Measurements from ENCODE around the gene CPB1.
"Not testable (repeated sequence)": the region's sequence is repeated elsewhere in the genome, so short reads cannot be mapped to it uniquely, and the experiment has no call there.

CPB1 gene

GRCh38 chr3:148827585-148827984 is at the start of gene CPB1:
Gene CPB1, plus strand, starts transcription at chr3:148827811. Its CDS starts 13 bp downstream, at chr3:148827824.
- no peak for DNase-seq (ENCODE audit: low read depth)

DNA sequence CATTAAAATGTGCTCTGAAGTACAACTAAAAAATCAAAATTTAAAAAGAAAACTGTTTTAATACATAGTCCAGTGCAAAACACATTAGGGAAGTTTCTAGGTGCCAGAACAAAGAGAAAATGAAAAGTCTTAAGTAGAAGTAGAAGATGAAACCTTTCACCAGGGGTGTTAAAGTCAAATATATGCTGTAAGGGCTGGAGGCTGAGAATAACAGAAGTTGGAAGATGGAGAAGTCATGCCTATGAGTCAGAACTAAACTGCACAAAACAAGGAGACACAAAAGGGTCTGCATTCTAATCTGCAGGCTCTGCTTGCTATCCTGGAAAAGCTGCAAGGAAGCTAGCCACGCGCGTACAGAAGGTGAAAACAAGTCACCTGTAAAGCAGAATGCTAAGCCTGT is 48.7 kb upstream of the CPB1 start:
- DNase-seq (ENCODE audit: low read depth): no peak

DNA sequence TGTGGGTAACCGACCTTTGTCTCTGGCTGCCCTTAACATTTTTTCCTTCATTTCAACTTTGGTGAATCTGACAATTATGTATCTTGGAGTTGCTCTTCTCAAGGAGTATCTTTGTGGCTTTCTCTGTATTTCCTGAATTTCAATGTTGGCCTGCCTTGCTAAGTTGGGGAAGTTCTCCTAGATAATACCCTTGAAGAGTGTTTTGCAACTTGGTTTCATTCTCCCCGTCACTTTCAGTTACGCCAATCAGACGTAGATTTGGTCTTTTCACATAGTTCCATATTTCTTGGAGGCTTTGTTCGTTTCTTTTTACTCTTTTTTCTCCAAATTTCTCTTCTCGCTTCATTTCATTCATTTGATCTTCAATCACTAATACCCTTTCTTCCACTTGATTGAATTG is 42.6 kb upstream of the CPB1 start:
- not testable (repeated sequence) for DNase-seq (ENCODE audit: low read depth)

DNA sequence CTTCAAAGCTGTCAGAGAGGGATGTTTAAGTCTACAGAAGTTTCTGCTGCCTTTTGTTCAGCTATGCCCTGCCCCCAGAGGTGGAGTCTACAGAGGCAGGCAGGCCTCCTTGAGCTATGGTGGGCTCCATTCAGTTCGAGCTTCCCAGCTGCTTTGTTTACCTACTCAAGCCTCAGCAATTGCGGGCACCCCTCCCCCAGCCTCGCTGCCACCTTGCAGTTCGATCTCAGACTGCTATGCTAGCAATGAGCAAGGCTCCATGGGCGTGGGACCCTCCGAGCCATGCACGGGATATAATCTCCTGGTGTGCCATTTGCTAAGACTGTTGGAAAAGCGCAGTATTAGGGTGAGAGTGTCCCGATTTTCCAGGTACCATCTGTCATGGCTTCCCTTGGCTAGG is 41.5 kb upstream of the CPB1 start:
- DNase-seq (ENCODE audit: low read depth): not testable (repeated sequence)

DNA sequence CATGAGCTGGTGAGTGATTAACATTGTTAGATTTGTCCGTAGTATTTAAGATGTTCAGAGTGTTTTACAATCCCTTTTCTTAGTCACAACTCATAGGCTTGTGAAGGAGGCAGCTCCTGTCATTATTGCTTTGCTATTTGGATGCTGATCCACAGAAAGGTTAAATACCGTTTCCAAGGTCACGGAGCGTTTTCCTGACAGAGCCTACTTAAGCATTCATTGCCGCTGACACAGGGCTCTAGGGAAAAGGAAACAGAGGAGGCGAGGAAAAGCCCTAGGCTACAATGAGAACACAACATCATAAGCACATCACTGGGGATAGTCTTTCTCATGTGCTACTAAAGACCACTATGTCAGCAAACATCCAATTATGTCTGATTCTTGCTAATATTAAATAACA is 38.5 kb upstream of the CPB1 start:
- DNase-seq (ENCODE audit: low read depth): no peak

DNA sequence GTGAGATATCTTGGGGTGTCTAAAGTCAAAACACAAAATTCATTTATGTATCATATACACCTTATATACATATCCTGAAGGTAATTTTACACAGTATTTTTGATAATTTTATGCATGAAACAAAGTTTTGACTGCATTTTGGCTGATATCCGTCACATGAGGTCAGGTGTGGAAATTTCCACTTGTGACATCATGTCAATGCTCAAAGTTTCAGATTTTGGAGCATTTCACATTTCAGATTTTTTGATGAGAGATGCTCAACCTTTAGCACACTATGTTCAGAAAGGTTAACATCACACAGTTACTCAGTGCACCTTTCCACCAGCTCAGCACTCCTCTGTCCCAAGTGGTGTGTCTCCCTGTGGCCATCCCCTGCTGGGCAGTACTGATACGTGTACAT is 37.7 kb upstream of the CPB1 start:
- no peak for DNase-seq (ENCODE audit: low read depth)

GRCh38 chr3:148790370-148790769 is 37.2 kb upstream of the CPB1 start:
- no peak for DNase-seq (ENCODE audit: low read depth)

- DNase-seq (ENCODE audit: low read depth): no peak
Observed at GRCh38 chr3:148790851-148791735, 36.5 kb upstream of the CPB1 start.

GRCh38 chr3:148791920-148792319 is 35.7 kb upstream of the CPB1 start:
- DNase-seq (ENCODE audit: low read depth): no peak

- no peak for DNase-seq (ENCODE audit: low read depth)
Observed at GRCh38 chr3:148792516-148792915, 35.1 kb upstream of the CPB1 start.

- no peak for DNase-seq (ENCODE audit: low read depth)
Observed at GRCh38 chr3:148796799-148797198, 30.8 kb upstream of the CPB1 start.

- DNase-seq (ENCODE audit: low read depth): no peak
Observed at GRCh38 chr3:148797795-148798194, 29.8 kb upstream of the CPB1 start.

GRCh38 chr3:148800414-148800813 is 27.2 kb upstream of the CPB1 start:
- no peak for DNase-seq (ENCODE audit: low read depth)

- no peak for DNase-seq (ENCODE audit: low read depth)
Observed at GRCh38 chr3:148809835-148810234, 17.8 kb upstream of the CPB1 start.

- no peak for DNase-seq (ENCODE audit: low read depth)
Observed at GRCh38 chr3:148815316-148816110, 12.1 kb upstream of the CPB1 start.

GRCh38 chr3:148816427-148816826 is 11.2 kb upstream of the CPB1 start:
- no peak for DNase-seq (ENCODE audit: low read depth)

DNA sequence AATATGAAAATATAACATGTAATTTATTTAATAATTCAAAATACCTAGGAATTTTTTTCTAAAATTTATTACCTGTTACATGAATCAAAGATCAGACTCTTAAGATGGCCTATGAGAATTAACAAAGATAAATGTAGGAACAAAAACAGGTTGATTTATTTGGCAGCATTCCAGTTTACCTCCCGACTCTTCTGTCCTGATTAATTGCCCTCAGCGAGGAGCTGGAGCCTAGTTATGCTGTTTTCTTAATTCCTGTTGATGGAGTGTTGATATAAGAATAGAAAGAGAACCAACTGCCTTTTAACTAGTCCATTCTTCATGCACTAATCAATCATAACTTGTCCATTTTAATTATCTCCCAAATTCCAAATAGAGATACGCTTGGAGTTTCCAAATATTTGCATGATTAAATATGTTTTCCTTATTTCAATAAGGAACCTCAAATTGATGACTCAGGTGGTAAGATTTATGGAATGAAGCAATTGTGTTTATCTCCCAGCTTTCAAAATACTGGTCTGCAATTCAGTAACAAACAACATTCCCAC is 10.6 kb upstream of the CPB1 start:
- no peak for DNase-seq (ENCODE audit: low read depth)

DNA sequence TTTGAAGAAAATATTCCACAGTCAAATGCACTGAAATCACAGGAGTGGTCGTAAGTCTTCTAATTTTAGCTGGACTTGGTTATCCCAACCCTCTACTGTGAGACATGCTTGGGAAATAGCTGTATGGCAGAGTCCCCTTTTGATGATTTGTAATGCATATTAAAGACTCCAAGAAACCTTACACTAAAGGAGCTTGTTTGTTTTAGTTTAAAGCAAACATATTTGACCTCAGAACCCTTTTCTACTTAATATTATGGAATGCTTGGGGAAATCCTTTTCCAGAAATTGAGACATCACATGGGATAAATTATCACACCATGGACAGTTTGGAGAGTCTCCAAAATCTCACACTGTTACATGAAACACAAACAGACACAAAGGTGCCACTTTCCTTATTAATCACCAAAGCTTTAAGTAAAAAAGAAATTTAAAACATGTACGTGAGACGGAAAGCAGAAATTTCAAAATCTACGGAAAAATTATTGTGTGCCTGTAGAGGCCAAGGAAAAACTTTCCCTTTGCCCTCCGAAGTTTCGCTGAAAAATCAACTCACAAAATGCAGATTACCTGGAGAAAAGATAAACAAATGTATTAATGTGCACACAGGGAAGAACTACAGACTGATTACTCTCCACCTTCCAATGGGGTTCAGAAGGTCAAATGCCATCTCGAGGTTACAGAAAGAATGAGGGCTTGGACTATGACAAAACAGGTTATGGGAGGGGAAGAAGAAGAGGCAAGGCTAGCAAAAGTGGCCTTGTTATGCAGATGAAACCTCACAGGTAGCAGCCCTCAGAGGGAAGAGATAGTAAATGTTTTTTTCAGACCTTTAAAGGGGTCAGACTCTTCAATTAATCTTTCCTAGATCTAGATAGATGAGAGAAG is 7.0 kb upstream of the CPB1 start:
- no peak for DNase-seq (ENCODE audit: low read depth)

- DNase-seq (ENCODE audit: low read depth): no peak
Observed at GRCh38 chr3:148823026-148823425, 4.6 kb upstream of the CPB1 start.

GRCh38 chr3:148825476-148825875 is 2.1 kb upstream of the CPB1 start:
- no peak for DNase-seq (ENCODE audit: low read depth)

- no peak for DNase-seq (ENCODE audit: low read depth)
Observed at GRCh38 chr3:148828136-148828690, 602 bp downstream of the CPB1 start.

- DNase-seq (ENCODE audit: low read depth): no peak
Observed at GRCh38 chr3:148829926-148830325, 2.3 kb downstream of the CPB1 start.
